Upper lobe of left lung (tissue), 6 donors: ENCODE measurements around the gene TAF6. TPM values are rescaled to one million over a fixed set of nuclear protein-coding genes. Genes with fewer than 3 reads are reported as not detected.

ENCODE experiments used
- ATAC-seq, 2 donors: fragments of 200-7000 bp; cut with Tn5 transposase; one replicate each; pipeline ENCODE4 v1.9.1; 2022; ENCODE audit warnings: mild to moderate bottlenecking in 2 of 2, moderate library complexity in 2 of 2; ENCODE audit not compliant: low FRiP score in 2 of 2
- DNase-seq, 2 donors: peaks; one replicate each; pipeline ENCODE4 v3.0.0-alpha.2; 2019 to 2020
- H3K27ac ChIP-seq, 4 donors: fragments of 200-600 bp; sonication (generic); one replicate each; pipeline ENCODE4 v1.5.1; 2016 to 2019
- H3K27me3 ChIP-seq, 4 donors: fragments of 200-600 bp; sonication (generic); one replicate each; pipeline ENCODE4 v1.5.1; 2017 to 2019
- H3K36me3 ChIP-seq, 4 donors: fragments of 200-600 bp; sonication (generic); one replicate each; pipeline ENCODE4 v1.5.1; 2016 to 2019
- H3K4me1 ChIP-seq, 4 donors: fragments of 200-600 bp; sonication (generic); one replicate each; pipeline ENCODE4 v1.5.1; 2018 to 2019
- H3K4me3 ChIP-seq, 4 donors: fragments of 200-600 bp; sonication (generic); one replicate each; pipeline ENCODE4 v1.5.1; 2017 to 2019; ENCODE audit warnings: mild to moderate bottlenecking in 2 of 4, moderate library complexity in 1 of 4
- H3K9me3 ChIP-seq, 4 donors: fragments of 200-600 bp; sonication (generic); one replicate each; pipeline ENCODE4 v1.5.1; 2018 to 2019
- EP300 ChIP-seq, 4 donors: sonication (generic); formaldehyde crosslinking; IDR thresholded peaks; one replicate each; pipeline ENCODE4 v1.5.1; 2017; ENCODE audit warnings: antibody characterized with exemption in 4 of 4, control low read depth in 2 of 4
- POLR2A ChIP-seq, 4 donors: fragments of 450-650 bp; IDR thresholded peaks; one replicate each; pipeline ENCODE4 v1.5.1; 2016 to 2017; ENCODE audit warnings: antibody characterized with exemption in 4 of 4, mild to moderate bottlenecking in 2 of 4
- POLR2AphosphoS5 ChIP-seq, 2 donors: sonication (generic); formaldehyde crosslinking; IDR thresholded peaks; one replicate each; pipeline ENCODE4 v1.5.1; 2017; ENCODE audit warnings: antibody characterized with exemption in 2 of 2
- WGBS, 2 donors: methylation state at CpG; one replicate each; pipeline ENCODE4 v1.1.5; 2017 to 2018; 5-methylcytosine and 5-hydroxymethylcytosine counted together
- total RNA-seq, 6 donors: library from RNA; depleted of rRNA in 4 of 6; stranded (reverse); fragments of >200 nt in 4 of 6; gene quantifications; one replicate each; pipeline versions ENCODE4 v1.1.0 to v1.2.1, GENCODE V29; 2016 to 2021
- TF ChIP-seq, protein P1 (sequence below), 6 experiments: fragments of 450-650 bp in 4 of 6; fragments of 200-600 bp in 2 of 6; sonication (generic) in 2 of 6; IDR thresholded peaks; one replicate each; pipeline ENCODE4 v1.5.1; 2016 to 2019; ENCODE audit warnings: antibody characterized with exemption in 6 of 6
- donor health status: DM: no; HTN: no; CAD: no; lungs with moderate emphysema.
- donor health status: DM: no; HTN: yes; CAD: no; lungs with severe emphysema.

The TAF6 gene
- total RNA-seq, 6 donors from 2014 or later, result 33.4 to 76.5 (median 53.0) TPM

DNA sequence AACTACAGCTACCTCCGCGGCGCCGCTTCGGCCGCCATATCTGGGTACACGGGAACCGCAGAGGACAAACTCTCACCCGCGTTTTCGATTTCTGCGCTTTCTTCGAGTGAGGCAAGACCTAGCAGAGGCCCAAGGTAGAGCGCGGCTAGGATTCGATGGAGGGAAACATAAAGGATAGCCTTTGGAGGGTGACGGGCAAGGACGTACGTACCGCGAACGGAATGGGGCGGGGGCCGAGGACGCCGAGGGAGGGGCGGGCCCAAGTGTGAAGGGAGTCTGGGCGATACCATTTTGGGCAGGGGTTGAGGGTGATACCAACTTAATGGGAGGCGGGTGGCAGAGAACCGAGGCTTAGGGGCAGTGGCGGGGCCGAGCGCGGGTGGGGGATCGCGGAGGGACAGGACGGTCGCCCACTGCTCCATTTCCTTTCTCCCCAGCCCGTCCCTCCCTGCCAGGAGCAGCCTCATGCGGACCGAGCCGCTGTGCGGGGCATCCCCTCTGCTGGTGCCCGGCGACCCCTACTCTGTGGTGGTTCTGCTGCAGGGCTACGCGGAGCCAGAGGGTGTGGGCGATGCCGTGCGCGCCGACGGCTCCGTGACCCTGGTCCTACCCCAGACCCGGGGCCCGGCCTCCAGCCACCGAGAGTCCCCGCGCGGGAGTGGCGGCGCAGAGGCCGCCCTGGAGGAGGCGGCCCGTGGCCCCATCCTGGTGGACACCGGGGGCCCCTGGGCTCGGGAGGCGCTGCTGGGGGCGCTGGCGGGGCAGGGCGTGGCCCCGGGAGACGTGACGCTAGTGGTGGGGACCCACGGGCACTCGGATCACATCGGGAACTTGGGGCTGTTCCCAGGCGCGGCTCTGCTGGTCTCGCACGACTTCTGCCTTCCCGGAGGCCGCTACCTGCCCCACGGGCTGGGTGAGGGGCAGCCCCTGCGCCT lies 8.0 kb upstream of the TAF6 start, which contains the start of gene MBLAC1:
MBLAC1 (plus strand) TSS at position 37 of the 935 bp plus-strand sequence; CDS start at position 466, 429 bp downstream.
- TF ChIP-seq POLR2A (IDR thresholded peaks at IDR 0.05) (peak in 2 of 4 donors; percentile 35 to 64), POLR2AphosphoS5 (IDR thresholded peaks at IDR 0.05) (peak; percentile 81 to 82), EP300 (IDR thresholded peaks at IDR 0.05) (no peak)
- WGBS, 2 donors, result 0 to 1% methylated on average over 16 to 73 of the region's 85 CpGs
- Histone ChIP-seq H3K36me3 (peaks cover 0 to 6% (median 0%) of the 10 kb centered on the region in 4 donors), H3K4me1 (peaks cover 18 to 40% (median 28%) of the 10 kb centered on the region in 4 donors), H3K9me3 (no peaks in the 10 kb centered on the region), H3K27ac (peak within 1 kb of the TSS; percentile 94 to 98 (median 96)), H3K4me3 (peak within 1 kb of the TSS; percentile 67 to 98 (median 95)), H3K27me3 (no peaks in the 10 kb centered on the region)
- ATAC-seq, result peak; percentile 98
- DNase-seq, result peak; percentile 85 to 93

DNA sequence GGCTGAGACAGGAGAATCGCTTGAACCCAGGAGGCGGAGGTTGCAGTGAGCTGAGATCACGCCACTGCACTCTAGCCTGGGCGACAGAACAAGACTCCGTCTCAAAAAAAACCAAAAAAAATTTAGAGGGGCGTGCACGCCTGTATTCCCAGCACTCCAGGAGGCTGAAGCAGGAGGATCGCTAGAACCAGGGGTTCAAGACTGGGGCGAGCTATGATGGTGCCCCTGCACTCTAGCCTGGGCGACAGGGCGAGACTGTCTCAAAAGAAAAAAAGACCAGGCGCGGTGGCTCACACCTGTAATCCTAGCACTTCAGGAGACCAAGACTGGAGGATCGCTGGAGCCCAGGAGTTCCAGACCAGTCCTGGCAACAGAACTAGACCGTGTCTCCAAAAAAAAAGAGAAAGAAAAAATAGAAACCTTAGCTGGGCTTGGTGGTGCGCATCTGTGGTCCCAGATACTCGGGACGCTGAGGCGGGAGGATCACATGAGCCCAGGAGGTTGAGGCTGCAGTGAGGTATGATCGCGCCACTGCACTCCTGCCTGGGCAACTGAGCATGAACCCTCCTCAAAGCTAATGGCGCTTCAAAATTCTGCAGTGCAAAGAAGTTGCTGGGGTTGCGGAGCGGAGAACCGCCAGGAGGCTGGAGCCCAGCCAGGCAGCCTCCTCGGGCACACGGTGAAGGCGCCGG lies 7.2 kb upstream of the TAF6 start:
- TF ChIP-seq, protein P1, sequence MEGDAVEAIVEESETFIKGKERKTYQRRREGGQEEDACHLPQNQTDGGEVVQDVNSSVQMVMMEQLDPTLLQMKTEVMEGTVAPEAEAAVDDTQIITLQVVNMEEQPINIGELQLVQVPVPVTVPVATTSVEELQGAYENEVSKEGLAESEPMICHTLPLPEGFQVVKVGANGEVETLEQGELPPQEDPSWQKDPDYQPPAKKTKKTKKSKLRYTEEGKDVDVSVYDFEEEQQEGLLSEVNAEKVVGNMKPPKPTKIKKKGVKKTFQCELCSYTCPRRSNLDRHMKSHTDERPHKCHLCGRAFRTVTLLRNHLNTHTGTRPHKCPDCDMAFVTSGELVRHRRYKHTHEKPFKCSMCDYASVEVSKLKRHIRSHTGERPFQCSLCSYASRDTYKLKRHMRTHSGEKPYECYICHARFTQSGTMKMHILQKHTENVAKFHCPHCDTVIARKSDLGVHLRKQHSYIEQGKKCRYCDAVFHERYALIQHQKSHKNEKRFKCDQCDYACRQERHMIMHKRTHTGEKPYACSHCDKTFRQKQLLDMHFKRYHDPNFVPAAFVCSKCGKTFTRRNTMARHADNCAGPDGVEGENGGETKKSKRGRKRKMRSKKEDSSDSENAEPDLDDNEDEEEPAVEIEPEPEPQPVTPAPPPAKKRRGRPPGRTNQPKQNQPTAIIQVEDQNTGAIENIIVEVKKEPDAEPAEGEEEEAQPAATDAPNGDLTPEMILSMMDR (IDR thresholded peaks at IDR 0.05), result peak in 1 of 6 experiments; percentile 31
- TF ChIP-seq EP300 (IDR thresholded peaks at IDR 0.05) (no peak), POLR2A (IDR thresholded peaks at IDR 0.05) (no peak), POLR2AphosphoS5 (IDR thresholded peaks at IDR 0.05) (no peak)
- no peaks in the 10 kb centered on the region for H3K27me3 ChIP-seq
- 18 to 24% methylated on average over 19 to 21 of the region's 29 CpGs for WGBS, 2 donors
- H3K9me3 ChIP-seq, result no peaks in the 10 kb centered on the region
- peaks cover 0 to 6% (median 0%) of the 10 kb centered on the region in 4 donors for H3K36me3 ChIP-seq
- ATAC-seq, result peak in 1 of 2 donors; percentile 20
- no peak for DNase-seq
- peaks cover 18 to 39% (median 28%) of the 10 kb centered on the region in 4 donors for H3K4me1 ChIP-seq
- peak overlapping the region; percentile 67 to 98 (median 95) for H3K4me3 ChIP-seq
- peak overlapping the region; percentile 94 to 98 (median 96) for H3K27ac ChIP-seq

DNA sequence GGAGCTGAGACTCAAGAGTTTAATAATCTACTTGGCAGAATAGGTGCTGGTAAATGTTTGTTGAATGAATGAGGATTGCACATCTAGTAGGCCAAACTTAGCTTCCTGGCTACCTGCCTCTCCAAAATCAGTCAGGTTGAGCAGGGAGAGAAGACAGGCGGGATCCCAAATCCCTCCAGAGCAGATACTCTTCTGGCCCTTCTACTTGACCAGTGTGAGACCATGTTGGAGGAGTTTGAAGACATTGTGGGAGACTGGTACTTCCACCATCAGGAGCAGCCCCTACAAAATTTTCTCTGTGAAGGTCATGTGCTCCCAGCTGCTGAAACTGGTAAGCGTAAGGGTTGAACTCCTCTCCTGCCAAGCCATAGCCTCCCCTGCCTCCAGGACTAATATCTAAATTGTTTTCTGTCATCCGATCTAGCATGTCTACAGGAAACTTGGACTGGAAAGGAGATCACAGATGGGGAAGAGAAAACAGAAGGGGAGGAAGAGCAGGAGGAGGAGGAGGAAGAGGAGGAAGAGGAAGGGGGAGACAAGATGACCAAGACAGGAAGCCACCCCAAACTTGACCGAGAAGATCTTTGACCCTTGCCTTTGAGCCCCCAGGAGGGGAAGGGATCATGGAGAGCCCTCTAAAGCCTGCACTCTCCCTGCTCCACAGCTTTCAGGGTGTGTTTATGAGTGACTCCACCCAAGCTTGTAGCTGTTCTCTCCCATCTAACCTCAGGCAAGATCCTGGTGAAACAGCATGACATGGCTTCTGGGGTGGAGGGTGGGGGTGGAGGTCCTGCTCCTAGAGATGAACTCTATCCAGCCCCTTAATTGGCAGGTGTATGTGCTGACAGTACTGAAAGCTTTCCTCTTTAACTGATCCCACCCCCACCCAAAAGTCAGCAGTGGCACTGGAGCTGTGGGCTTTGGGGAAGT lies 5.4 kb upstream of the TAF6 start:
- no peak overlapping the region for H3K4me3 ChIP-seq
- H3K27ac ChIP-seq, result peak overlapping the region in 1 of 4 donors; percentile 97
- TF ChIP-seq EP300 (IDR thresholded peaks at IDR 0.05), result no peak
- TF ChIP-seq POLR2AphosphoS5 (IDR thresholded peaks at IDR 0.05), result no peak
- no peak for TF ChIP-seq POLR2A (IDR thresholded peaks at IDR 0.05)
- TF ChIP-seq, protein P1 (IDR thresholded peaks at IDR 0.05), result no peak
- WGBS, 2 donors, result 62 to 76% methylated on average over 4 of the region's 4 CpGs
- H3K27me3 ChIP-seq, result no peaks in the 10 kb centered on the region
- no peaks in the 10 kb centered on the region for H3K9me3 ChIP-seq
- ATAC-seq (no peak), DNase-seq (no peak)
- H3K36me3 ChIP-seq, result peaks cover 0 to 6% (median 0%) of the 10 kb centered on the region in 4 donors
- peaks cover 23 to 39% (median 28%) of the 10 kb centered on the region in 4 donors for H3K4me1 ChIP-seq

DNA sequence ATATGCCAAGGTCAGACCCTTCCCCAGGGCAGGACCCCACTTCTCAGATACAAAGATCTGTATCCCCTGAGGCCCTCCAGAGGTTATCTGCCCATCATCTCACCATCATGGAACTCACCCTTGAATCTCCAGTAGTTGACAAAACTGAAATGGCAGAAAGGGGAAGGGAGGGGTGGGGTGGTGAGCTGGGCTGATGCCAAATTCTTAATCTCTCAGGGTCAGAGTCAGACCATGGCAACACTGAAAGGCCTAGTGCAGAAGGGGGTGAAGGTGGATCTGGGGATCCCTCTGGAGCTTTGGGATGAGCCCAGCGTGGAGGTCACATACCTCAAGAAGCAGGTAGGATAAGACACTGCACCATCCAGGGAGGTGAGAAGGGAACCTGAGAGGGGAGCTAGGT lies 3.4 kb upstream of the TAF6 start:
- Histone ChIP-seq H3K4me3 (no peak overlapping the region), H3K27ac (no peak overlapping the region), H3K4me1 (peaks cover 23 to 45% (median 27%) of the 10 kb centered on the region in 4 donors), H3K36me3 (peaks cover 0 to 6% (median 0%) of the 10 kb centered on the region in 4 donors), H3K27me3 (no peaks in the 10 kb centered on the region), H3K9me3 (no peaks in the 10 kb centered on the region)
- no peak for TF ChIP-seq EP300 (IDR thresholded peaks at IDR 0.05)
- no peak for TF ChIP-seq POLR2A (IDR thresholded peaks at IDR 0.05)
- no peak for TF ChIP-seq POLR2AphosphoS5 (IDR thresholded peaks at IDR 0.05)
- TF ChIP-seq, protein P1 (IDR thresholded peaks at IDR 0.05), result no peak
- ATAC-seq, result no peak
- 83 to 100% methylated on average over 1 of the region's 1 CpG for WGBS, 2 donors
- no peak for DNase-seq
